NCI-H1930 (cell line): ENCODE results near the gene OR51E2.

Experiments used
- DNase-seq, 2 experiments: peaks; one replicate each; lab custom pipeline; 2025; lab: John Stamatoyannopoulos, UW

Gene OR51E2

GRCh38 chr11:4662876-4663275 lies 34.8 kb downstream of the OR51E2 start:
- DNase-seq: no peak

GRCh38 chr11:4658629-4659445 lies 38.8 kb downstream of the OR51E2 start:
- DNase-seq: no peak

- no peak for DNase-seq
Measured at GRCh38 chr11:4654635-4655369, 42.9 kb downstream of the OR51E2 start.

- no peak for DNase-seq
Measured at GRCh38 chr11:4647766-4648165, 49.9 kb downstream of the OR51E2 start.

- no peak for DNase-seq
Measured at GRCh38 chr11:4645974-4646373, 51.7 kb downstream of the OR51E2 start.

GRCh38 chr11:4644233-4644632 lies 53.4 kb downstream of the OR51E2 start:
- no peak for DNase-seq

GRCh38 chr11:4643682-4644081 lies 54.0 kb downstream of the OR51E2 start, which contains the start of gene OR51E1:
Gene OR51E1 (plus strand): TSS chr11:4643982. CDS start chr11:4652527, 8,545 bp downstream.
- no peak for DNase-seq

- DNase-seq: no peak
Measured at GRCh38 chr11:4643076-4643475, 54.6 kb downstream of the OR51E2 start.

GRCh38 chr11:4642043-4642442 lies 55.6 kb downstream of the OR51E2 start:
- no peak for DNase-seq

- DNase-seq: no peak
Measured at GRCh38 chr11:4641501-4641900, 56.2 kb downstream of the OR51E2 start.

- DNase-seq: no peak
Measured at GRCh38 chr11:4639931-4640330, 57.7 kb downstream of the OR51E2 start.

- DNase-seq: no peak
Measured at GRCh38 chr11:4637662-4638047, 60.0 kb downstream of the OR51E2 start.

GRCh38 chr11:4636962-4637661 lies 60.5 kb downstream of the OR51E2 start, which contains the start of gene OR51D1:
Gene OR51D1 (plus strand): TSS chr11:4637477. CDS start chr11:4639791, 2,314 bp downstream.
- peak; percentile 54 to 76 for DNase-seq

GRCh38 chr11:4636136-4636535 lies 61.5 kb downstream of the OR51E2 start:
- DNase-seq: no peak
